A673 (cell line): ENCODE results near the gene CALN1. TPM values are rescaled to one million over a fixed set of nuclear protein-coding genes. Genes with fewer than 3 reads are reported as not detected.

Source experiments
- BruUV-seq: library from RNA; stranded (reverse); fragments of 400-500 nt; replicated peaks from 2 replicates; lab custom pipeline; 2021; lab: Mats Ljungman, UMichigan
- CTCF ChIA-PET: fragments of 300-600 bp; sonication (Branson Sonifier 250); formaldehyde crosslinking; loops from one replicate; lab custom pipeline; 2022; ENCODE audit warnings: antibody characterized with exemption; lab: Charles Lee
- POLR2A ChIA-PET: fragments of 300-600 bp; sonication (Branson Sonifier 250); formaldehyde crosslinking; loops from one replicate; lab custom pipeline; 2022; ENCODE audit warnings: antibody characterized with exemption; ENCODE audit not compliant: low non-redundant PET; lab: Charles Lee
- DNase-seq: peaks from one replicate; pipeline ENCODE4 v3.0.0-alpha.2; 2015; ENCODE audit warnings: low spot score
- H3K27ac ChIP-seq: fragments of 200-600 bp; sonication (generic); 2 replicates; pipeline ENCODE4 v1.5.1; 2016; ENCODE audit warnings: mixed run types, low read depth, mild to moderate bottlenecking, mixed read lengths, antibody characterized with exemption, low read length; ENCODE audit not compliant: poor library complexity, severe bottlenecking
- H3K27me3 ChIP-seq: fragments of 200-600 bp; sonication (generic); replicated peaks from 2 replicates; pipeline ENCODE4 v1.6.1; 2017; ENCODE audit warnings: mixed run types, low read depth, mild to moderate bottlenecking, mixed read lengths, antibody characterized with exemption, low read length; ENCODE audit not compliant: insufficient read depth, poor library complexity
- H3K36me3 ChIP-seq: fragments of 200-600 bp; sonication (generic); 2 replicates; pipeline ENCODE4 v1.6.1; 2016; ENCODE audit warnings: mixed run types, mild to moderate bottlenecking, mixed read lengths, antibody characterized with exemption, low read length; ENCODE audit not compliant: insufficient read depth, poor library complexity, severe bottlenecking
- H3K4me1 ChIP-seq: fragments of 200-600 bp; sonication (generic); 2 replicates; pipeline ENCODE4 v1.6.1; 2017; ENCODE audit warnings: mixed run types, mild to moderate bottlenecking, mixed read lengths, antibody characterized with exemption, low read length; ENCODE audit not compliant: insufficient read depth, poor library complexity, severe bottlenecking
- H3K4me3 ChIP-seq: fragments of 200-600 bp; sonication (generic); 2 replicates; pipeline ENCODE4 v1.5.1; 2016; ENCODE audit warnings: low read depth, mixed run types, mild to moderate bottlenecking, mixed read lengths, low read length; ENCODE audit not compliant: poor library complexity, severe bottlenecking
- H3K9me3 ChIP-seq: fragments of 200-600 bp; sonication (generic); 2 replicates; pipeline ENCODE4 v1.6.1; 2016; ENCODE audit warnings: mixed run types, low read depth, mild to moderate bottlenecking, mixed read lengths, antibody characterized with exemption, low read length; ENCODE audit not compliant: poor library complexity, severe bottlenecking
- CTCF ChIP-seq: fragments of 300-800, 200-600 bp; sonication (generic); conservative IDR thresholded peaks from 2 replicates; pipeline ENCODE4 v1.5.1; 2017; ENCODE audit warnings: low read depth, mild to moderate bottlenecking, antibody characterized with exemption, low read length, moderate library complexity, mixed read lengths
- EZH2 ChIP-seq: fragments of 200-600 bp; sonication (generic); IDR thresholded peaks from 2 replicates; pipeline ENCODE4 v1.6.1; 2017; ENCODE audit warnings: borderline replicate concordance, low read depth, mild to moderate bottlenecking, mixed read lengths, antibody characterized with exemption, low read length; ENCODE audit not compliant: poor library complexity, severe bottlenecking
- intact Hi-C: fragments of 100-400 bp; cut with micrococcal nuclease; formaldehyde crosslinking; loops from one replicate; pipeline ENCODE4 v1.10.0; 2022; ENCODE audit not compliant: unreplicated experiment
- total RNA-seq: library from RNA; stranded (reverse); gene quantifications from 2 replicates; pipeline ENCODE4 v1.2.3, GENCODE V29; 2021

Gene CALN1
- total RNA-seq, 1 experiment from 2014 or later = not detected

DNA sequence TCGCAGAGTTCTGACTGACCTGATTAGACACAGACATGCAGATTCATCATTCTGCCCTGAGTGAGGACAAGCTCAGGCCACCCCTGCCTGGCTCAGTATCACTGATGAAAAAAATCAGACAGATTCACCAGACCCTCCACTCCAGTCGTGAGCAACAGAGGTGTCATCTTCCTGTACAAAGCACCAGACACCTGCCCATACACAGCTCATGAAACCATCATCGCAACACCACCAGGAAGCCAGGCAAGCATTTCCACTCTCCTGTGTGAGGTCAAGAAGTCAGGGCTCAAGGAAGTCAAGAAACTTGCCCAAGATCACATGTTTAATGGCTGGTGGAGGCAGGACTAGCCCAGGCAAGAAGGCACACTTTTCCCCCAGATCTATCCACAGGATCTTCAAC lies 163.0 kb downstream of the CALN1 start:
- no peak for DNase-seq
- Histone ChIP-seq H3K4me3 (no peak overlapping the region), H3K4me1 (no peaks in the 10 kb centered on the region), H3K27ac (no peak overlapping the region), H3K27me3 (no peaks in the 10 kb centered on the region), H3K9me3 (peaks cover 4% of the 10 kb centered on the region), H3K36me3 (no peaks in the 10 kb centered on the region)
- no TSS peak for BruUV-seq
- ChIA-PET POLR2A (no interaction called here), CTCF (no interaction called here)
- TF ChIP-seq CTCF = no peak
- no peak for TF ChIP-seq EZH2
- intact Hi-C loops = no loop called here

DNA sequence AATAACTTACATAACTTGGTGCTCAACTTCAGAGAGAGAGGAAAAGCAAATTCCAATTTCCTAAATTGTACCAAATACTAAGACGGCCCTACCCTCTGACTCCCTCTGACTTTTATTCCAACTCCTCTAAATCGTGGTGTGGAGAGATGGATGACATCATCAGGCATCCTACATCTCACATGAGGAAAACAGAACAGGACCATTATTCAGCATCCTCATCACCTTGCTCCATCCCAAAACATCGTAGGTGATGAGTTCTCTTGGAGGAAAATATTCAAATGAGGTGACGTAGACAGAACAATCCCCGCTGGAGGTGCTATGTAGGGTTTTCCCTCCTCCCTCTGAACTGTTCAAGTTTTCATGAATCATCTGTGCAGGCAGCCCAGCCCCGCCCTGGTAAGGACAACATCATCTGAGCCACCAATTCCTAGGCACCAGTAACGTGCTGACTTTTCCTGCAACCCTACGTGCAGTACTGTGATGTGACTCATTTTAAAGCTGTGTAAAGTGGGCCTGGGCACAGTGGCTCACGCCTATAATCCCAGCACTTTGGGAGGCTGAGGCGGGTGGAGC lies 167.2 kb downstream of the CALN1 start:
- CTCF ChIA-PET = no interaction called here
- no peaks in the 10 kb centered on the region for H3K27me3 ChIP-seq
- no peak for DNase-seq
- BruUV-seq = no TSS peak
- no peaks in the 10 kb centered on the region for H3K4me1 ChIP-seq
- POLR2A ChIA-PET = no interaction called here
- H3K9me3 ChIP-seq = peaks cover 8% of the 10 kb centered on the region
- intact Hi-C loops = no loop called here
- H3K36me3 ChIP-seq = no peaks in the 10 kb centered on the region
- H3K4me3 ChIP-seq = no peak overlapping the region
- no peak overlapping the region for H3K27ac ChIP-seq
- TF ChIP-seq CTCF (no peak), EZH2 (no peak)

DNA sequence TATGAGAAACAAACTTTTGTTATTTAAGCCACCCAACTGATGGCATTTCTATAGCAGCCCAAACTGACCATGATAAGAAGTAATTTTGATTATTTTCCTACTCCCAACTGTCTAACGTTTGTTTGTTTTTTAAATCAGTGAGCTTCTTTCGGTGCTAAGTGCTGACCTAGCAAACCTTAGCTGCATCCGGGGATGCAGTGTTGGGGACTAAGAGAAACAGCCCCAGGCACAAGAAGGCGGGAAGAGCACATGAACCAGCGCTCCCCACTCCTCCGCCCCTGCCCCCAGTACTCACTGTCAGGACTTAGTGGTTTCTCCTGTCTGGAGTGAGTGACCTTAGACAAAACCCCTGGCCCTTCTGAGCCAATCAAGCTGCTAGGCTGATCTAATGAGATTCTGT lies 168.8 kb downstream of the CALN1 start:
- BruUV-seq = no TSS peak
- Histone ChIP-seq H3K9me3 (peaks cover 4% of the 10 kb centered on the region), H3K36me3 (no peaks in the 10 kb centered on the region), H3K27ac (no peak overlapping the region), H3K27me3 (no peaks in the 10 kb centered on the region), H3K4me3 (no peak overlapping the region), H3K4me1 (no peaks in the 10 kb centered on the region)
- intact Hi-C loops = no loop called here
- TF ChIP-seq EZH2 (no peak), CTCF (no peak)
- CTCF ChIA-PET = no interaction called here
- POLR2A ChIA-PET = no interaction called here
- no peak for DNase-seq
